DND-41 (cell line): Measurements from ENCODE around the gene EMCN.

ENCODE experiments used
- EZH2 ChIP-seq: IDR thresholded peaks from 3 replicates; pipeline ENCODE4 v1.6.1; 2012; ENCODE audit warnings: borderline replicate concordance, low read depth, mild to moderate bottlenecking, moderate library complexity, low read length, inconsistent platforms; ENCODE audit not compliant: severe bottlenecking
- TF ChIP-seq, protein P1 (sequence below): IDR thresholded peaks from 2 replicates; pipeline ENCODE4 v1.5.1; 2012; ENCODE audit warnings: borderline replicate concordance, low read length, moderate library complexity, mild to moderate bottlenecking; ENCODE audit not compliant: poor library complexity, severe bottlenecking; ENCODE audit errors: extremely low read depth

DNA sequence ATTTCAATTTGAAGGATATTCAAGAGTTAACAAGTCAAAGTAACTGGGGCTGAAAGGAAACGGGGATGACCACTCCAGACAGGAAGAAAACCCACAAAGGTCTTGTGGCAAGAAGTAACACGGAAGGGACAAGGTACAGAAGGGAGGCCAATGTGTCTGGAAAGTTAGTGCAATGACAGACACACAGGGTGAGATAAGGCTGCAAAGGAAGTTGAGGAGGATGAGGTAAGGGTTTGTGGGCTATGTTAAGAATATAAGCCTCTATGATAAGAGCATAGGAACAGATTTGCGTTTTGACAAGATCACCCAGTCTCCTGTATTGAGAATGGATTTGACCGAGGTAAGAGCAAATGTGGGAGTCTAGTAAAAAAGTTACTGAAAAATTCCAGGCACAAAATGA lies 21.9 kb upstream of the EMCN start:
- TF ChIP-seq, protein P1, sequence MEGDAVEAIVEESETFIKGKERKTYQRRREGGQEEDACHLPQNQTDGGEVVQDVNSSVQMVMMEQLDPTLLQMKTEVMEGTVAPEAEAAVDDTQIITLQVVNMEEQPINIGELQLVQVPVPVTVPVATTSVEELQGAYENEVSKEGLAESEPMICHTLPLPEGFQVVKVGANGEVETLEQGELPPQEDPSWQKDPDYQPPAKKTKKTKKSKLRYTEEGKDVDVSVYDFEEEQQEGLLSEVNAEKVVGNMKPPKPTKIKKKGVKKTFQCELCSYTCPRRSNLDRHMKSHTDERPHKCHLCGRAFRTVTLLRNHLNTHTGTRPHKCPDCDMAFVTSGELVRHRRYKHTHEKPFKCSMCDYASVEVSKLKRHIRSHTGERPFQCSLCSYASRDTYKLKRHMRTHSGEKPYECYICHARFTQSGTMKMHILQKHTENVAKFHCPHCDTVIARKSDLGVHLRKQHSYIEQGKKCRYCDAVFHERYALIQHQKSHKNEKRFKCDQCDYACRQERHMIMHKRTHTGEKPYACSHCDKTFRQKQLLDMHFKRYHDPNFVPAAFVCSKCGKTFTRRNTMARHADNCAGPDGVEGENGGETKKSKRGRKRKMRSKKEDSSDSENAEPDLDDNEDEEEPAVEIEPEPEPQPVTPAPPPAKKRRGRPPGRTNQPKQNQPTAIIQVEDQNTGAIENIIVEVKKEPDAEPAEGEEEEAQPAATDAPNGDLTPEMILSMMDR, result no peak
- no peak for TF ChIP-seq EZH2
